Stimulated activated CD8-positive, alpha-beta memory T cell treated with anti-CD3 and anti-CD28 coated beads, Interleukin-2, amount 100 ng/mL, for 48 hours (primary cell): ENCODE results near the gene ELP1.
"Not testable (repeated sequence)": the region's sequence is repeated elsewhere in the genome, so short reads cannot be mapped to it uniquely, and the experiment has no call there.

Source experiments
- DNase-seq, 2 donors: peaks; one replicate each; pipeline ENCODE4 v3.0.0-alpha.2; 2020; ENCODE audit warnings: low read depth in 2 of 2

Gene ELP1

GRCh38 chr9:108854094-108854493, 79.8 kb downstream of the ELP1 start:
- no peak for DNase-seq

- DNase-seq, result no peak
Measured at GRCh38 chr9:108852079-108852478, 81.8 kb downstream of the ELP1 start.

- DNase-seq, result no peak
Measured at GRCh38 chr9:108851138-108851537, 82.8 kb downstream of the ELP1 start.

DNA sequence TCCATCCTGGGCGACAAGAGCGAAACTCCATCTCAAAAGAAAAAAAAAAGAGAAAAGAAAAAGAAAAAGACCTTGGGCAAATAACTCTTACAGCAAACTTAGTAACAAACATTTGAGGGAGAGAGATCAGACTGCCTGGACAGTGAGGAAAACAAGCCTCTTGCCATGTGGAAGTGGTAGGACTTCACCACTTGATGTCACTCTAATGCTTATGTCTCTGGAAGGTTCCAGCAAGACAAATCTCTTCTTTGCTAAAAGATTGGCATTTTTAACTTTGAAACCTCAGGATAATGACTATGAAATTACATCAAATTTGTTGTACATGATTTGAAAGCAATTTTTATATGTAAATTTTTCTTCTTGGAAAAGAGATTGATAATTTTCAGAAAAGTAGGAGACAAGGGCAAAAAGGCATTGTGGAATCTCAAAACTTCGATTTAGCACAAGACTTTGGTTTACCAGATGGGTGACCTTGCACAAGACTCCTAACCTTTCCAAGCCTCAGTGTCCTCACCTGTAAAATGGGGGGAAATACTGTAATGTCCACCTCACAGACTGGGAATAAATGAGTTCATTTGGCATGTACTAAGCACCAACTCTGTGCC, 83.5 kb downstream of the ELP1 start:
- DNase-seq, result no peak

DNA sequence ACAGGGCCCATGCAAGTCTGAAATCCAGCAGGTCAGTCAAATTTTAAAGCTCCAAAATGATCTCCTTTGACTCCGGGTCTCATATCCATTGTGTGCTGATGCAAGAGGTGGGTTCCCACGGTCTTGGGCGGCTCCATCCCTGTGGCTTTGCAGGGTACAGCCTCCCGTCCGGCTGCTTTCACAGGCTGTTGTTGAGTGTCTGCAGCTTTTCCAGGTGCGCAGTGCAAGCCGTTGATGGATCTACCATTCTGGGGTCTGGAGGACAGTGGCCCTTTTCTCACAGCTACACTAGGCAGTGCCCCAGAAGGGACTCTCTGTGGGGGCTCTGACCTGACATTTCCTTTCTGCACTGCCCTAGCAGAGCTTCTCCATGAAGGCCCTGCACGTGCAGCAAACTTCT, 85.6 kb downstream of the ELP1 start:
- DNase-seq, result not testable (repeated sequence)

- no peak for DNase-seq
Measured at GRCh38 chr9:108845947-108846346, 88.0 kb downstream of the ELP1 start.

DNA sequence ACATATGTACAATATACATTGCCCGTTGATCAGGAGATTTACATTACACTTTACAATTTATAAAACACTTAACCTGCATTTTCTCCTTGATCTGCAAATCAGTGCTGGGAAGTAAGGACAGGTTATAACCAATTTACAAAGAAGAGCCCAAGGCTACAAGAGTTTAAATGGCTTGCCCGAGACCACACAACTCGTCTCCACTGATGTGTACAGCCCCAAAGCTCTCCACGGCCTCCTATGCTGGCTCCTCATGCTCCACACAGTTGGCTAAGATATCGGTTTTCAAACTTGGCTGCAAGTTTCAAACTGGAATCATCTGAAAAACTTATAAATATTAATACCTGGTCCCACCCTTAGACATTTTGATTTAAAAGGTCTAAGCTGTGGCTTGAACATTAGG, 88.4 kb downstream of the ELP1 start:
- no peak for DNase-seq

GRCh38 chr9:108844856-108845255, 89.1 kb downstream of the ELP1 start:
- no peak for DNase-seq

- no peak for DNase-seq
Measured at GRCh38 chr9:108844391-108844790, 89.5 kb downstream of the ELP1 start.

DNA sequence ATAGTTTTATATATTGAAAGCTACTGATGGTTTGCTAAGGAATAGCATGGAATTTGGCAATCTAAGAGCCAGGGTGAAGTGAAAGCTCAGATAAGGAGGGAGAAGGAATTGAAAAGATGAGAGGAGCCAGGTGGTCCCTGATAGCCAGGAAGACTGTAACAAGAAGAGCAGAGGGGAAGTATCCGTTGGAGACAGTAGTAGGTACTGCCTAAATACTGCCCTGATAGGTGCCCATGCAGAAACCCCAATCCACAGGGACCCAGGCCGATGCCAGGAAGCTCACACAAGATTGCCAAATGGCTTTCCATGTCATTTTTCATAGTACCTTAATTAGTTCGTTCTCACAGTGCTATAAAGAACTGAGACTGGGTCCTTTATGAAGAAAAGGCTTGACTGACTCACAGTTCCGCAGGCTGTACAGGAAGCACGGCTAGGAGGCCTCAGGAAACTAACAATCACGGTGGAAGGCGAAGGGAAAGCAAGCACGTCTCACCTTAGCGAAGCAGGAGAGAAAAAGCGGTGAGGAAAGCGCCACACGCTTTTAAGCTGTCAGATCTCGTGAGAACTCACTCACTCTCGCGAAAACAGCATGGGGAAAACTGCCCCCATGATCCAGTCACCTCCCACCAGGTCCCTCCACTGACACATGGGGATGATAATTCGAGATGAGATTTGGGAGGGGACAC, 91.2 kb downstream of the ELP1 start:
- no peak for DNase-seq

DNA sequence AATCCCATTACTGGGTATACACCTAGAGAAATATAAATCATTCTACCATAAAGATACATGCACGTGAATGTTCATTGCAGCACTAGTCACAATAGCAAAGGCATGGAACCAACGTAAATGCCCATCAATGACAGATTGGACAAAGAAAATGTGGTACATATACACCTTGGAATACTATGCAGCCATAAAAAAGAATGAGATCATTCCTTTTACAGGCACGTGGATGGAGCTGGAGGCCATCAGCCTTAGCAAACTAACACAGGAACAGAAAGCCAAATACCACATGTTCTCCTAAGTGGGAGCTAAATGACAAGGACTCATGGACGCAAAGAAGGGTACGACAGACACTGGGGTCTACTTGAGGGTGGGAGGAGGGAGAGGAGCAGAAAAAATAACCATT, 94.4 kb downstream of the ELP1 start:
- DNase-seq, result not testable (repeated sequence)

DNA sequence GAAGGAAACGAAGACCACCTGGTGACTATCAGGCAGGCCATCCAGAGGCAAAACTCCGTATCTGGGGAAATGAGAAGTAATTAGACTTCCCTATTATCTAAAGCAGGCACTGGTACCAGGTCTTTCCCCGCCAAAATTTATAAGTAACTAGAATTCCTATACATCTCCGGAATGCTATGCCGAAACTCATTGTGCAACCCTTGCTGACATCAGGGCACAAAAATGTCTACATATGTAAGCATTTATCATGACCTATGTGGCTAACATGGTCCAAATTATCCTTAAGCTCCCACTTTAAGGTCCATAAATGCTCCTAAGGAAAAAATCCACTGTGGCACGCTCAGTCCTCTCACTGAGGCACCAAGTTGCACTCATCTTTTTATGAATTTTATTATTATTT, 95.9 kb downstream of the ELP1 start:
- DNase-seq, result no peak

- no peak for DNase-seq
Measured at GRCh38 chr9:108837530-108837929, 96.4 kb downstream of the ELP1 start.

DNA sequence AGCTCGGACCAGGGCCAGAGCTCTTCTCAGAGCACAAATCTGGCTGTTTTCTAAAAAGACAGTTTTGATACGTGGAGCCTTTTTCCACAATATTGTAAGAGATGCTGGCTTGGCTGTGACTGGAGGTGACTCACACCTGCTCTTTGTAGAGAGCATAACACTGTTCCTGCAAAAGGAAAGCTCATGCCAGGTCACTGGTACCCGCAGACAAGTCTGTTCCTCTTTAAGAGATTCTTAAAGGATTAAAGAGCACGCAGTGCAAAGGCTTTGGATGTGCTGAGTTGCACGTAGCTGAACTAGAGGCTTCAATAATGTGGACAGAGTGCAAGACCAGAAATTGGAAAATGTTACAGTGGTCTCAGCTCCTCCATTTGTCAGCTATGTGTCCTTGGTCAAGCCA, 97.1 kb downstream of the ELP1 start:
- DNase-seq, result no peak

- DNase-seq, result no peak
Measured at GRCh38 chr9:108836319-108836718, 97.6 kb downstream of the ELP1 start.

DNA sequence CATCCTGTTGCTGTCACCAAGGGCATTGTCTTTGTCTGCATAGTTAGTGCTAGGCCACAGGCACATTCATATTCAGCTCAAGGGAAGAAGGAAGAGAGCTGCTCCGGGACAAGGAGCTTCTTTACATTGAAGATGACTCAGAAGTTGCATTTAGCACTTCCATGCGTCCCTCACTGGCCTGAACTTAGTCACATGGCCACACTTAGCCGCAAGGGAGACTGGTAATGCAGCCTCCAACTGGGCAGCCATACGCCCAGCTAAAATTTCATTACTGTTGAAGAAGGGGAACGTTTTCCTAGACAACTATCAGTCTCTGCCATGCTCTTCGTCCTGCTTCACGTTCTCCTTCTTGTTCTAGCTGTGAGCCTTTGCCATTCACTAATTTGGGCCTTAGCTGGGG, 98.1 kb downstream of the ELP1 start:
- no peak for DNase-seq

DNA sequence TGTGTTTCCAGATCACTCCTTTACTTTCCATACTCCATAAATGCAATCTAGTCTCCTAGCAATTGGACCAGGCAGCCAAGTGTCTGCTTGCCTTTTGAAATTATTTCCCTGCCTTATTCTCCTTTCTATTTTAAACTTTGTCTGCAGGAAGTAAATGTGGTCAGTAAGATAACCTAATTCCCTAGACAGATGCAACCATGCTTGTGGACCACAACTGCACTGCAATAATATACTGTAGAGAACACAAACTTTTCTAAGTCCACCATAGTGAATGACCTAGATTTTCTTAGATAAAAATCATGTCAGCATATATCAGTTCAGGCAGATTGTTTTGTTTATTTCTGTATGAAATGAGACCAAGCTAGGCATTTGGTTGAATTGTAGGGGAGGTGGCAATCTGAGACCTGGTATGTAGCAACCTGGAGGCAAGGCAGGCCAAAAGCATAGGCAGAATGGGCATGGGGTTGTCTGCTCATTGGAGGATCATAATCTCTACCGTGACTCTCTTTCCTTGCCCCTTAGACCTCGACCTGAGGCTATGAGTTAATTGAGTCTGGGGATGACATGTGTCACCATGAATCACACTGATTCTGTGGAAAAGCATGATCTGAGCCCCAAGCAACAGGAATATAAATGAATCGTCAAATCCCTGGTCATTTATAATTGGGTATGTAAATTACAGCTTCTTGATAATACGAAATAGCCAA, 98.8 kb downstream of the ELP1 start:
- DNase-seq, result no peak

DNA sequence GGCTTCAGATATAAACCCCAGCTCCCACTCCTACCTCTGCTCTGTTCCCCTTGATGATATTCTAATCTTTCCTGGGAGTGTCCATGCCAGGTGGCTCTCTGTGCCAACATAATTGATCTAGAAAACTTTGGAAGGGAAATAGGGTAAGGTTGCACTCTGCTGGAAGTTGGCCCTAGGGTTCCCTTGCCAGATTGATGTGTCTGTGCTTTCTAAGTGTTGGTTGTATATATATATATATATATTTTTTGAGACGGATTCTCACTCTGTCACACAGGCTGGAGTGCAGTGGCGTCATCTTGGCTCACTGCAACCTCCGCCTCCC, 101.8 kb downstream of the ELP1 start:
- no peak for DNase-seq

DNA sequence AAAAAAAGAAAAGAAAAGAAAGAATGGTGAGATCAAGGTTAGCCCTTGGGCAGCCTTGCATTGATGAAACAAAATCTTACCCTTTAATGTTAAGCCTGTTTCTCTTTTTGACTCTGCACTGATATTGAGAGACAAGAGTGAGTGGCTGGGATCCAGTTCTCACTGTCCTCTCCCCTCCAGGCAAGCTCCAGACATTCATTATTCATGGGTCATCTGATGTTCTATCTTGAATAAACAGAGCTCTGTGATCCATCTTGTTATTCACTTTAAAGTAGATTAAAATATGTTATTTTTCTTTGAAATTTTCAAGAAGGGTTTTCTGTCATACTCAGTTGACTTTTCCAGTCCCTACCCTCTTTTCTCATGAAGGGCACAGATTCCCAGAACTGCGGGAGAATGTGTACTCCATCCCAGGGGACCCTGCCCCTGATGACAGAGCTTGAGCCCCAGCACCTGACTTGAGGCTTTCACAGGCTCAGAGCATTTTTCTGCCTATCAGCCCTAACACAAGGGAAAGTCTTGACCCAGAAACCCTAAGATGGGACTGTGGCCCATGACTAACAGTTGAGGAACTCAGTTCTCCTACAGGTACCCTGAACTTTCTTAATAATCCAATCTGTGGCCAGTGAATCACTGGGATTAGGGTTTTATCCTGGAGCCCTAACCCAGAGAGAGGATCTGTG, 102.3 kb downstream of the ELP1 start:
- no peak for DNase-seq

- no peak for DNase-seq
Measured at GRCh38 chr9:108830272-108830671, 103.7 kb downstream of the ELP1 start.

- DNase-seq, result no peak
Measured at GRCh38 chr9:108823829-108824228, 110.1 kb downstream of the ELP1 start.
